ENCODE data around the gene OSER1. TPM values are rescaled to one million over a fixed set of nuclear protein-coding genes. Genes with fewer than 3 reads are reported as not detected.
A peak's percentile ranks its signal among the peaks of the same experiment; 100 is the strongest.

OSER1 gene
- total and polyA plus RNA-seq, 4 donors: 22.6 to 32.9 (median 27.7) TPM

- H3K4me1 ChIP-seq (ENCODE audit: control insufficient read depth in 5 of 5, insufficient read depth in 5 of 5, low read length in 5 of 5): peaks cover 0 to 28% (median 0%) of the 10 kb centered on the region in 5 donors
- TF ChIP-seq CTCF (IDR thresholded peaks at IDR 0.05; ENCODE audit: control extremely low read depth, extremely low read depth): no peak
- no peaks in the 10 kb centered on the region for H3K36me3 ChIP-seq (ENCODE audit: control insufficient read depth in 4 of 4, insufficient read depth in 4 of 4, low read length in 4 of 4)
- H3K4me3 ChIP-seq: no peak overlapping the region
- ATAC-seq (ENCODE audit: insufficient read depth, low FRiP score) (no peak), DNase-seq (no peak)
- H3K9ac ChIP-seq (ENCODE audit: insufficient read depth in 1 of 2, low read length in 2 of 2): no peak overlapping the region
- 51 to 55% methylated on average over 7 of the region's 7 CpGs for WGBS, 2 donors
- H3K27me3 ChIP-seq (ENCODE audit: control insufficient read depth in 3 of 3, insufficient read depth in 3 of 3, low read length in 2 of 3): peaks cover 0 to 5% (median 4%) of the 10 kb centered on the region in 3 donors
- no peak overlapping the region for H3K27ac ChIP-seq (ENCODE audit: low read depth in 1 of 2, low read length in 1 of 2)
- H3K9me3 ChIP-seq (ENCODE audit: control insufficient read depth in 4 of 4, insufficient read depth in 3 of 4, low read length in 3 of 4): no peaks in the 10 kb centered on the region
Measured at GRCh38 chr20:44170816-44171410, 39.7 kb downstream of the OSER1 start.

- Histone ChIP-seq H3K9ac (ENCODE audit: insufficient read depth in 1 of 2, low read length in 2 of 2) (no peak overlapping the region), H3K9me3 (ENCODE audit: control insufficient read depth in 4 of 4, insufficient read depth in 3 of 4, low read length in 3 of 4) (peaks cover 0 to 4% (median 0%) of the 10 kb centered on the region in 4 donors), H3K36me3 (ENCODE audit: control insufficient read depth in 4 of 4, insufficient read depth in 4 of 4, low read length in 4 of 4) (no peaks in the 10 kb centered on the region), H3K27me3 (ENCODE audit: control insufficient read depth in 3 of 3, insufficient read depth in 3 of 3, low read length in 2 of 3) (peaks cover 0 to 10% (median 4%) of the 10 kb centered on the region in 3 donors), H3K4me1 (ENCODE audit: control insufficient read depth in 5 of 5, insufficient read depth in 5 of 5, low read length in 5 of 5) (peaks cover 0 to 32% (median 0%) of the 10 kb centered on the region in 5 donors), H3K27ac (ENCODE audit: low read depth in 1 of 2, low read length in 1 of 2) (peak overlapping the region in 1 of 2 donors; percentile 71), H3K4me3 (no peak overlapping the region)
- no peak for TF ChIP-seq CTCF (IDR thresholded peaks at IDR 0.05; ENCODE audit: control extremely low read depth, extremely low read depth)
- WGBS, 2 donors: 87 to 95% methylated on average over 3 of the region's 3 CpGs
- ATAC-seq (ENCODE audit: insufficient read depth, low FRiP score) (no peak), DNase-seq (no peak)
Measured at GRCh38 chr20:44167736-44168135, 42.8 kb downstream of the OSER1 start.

DNA sequence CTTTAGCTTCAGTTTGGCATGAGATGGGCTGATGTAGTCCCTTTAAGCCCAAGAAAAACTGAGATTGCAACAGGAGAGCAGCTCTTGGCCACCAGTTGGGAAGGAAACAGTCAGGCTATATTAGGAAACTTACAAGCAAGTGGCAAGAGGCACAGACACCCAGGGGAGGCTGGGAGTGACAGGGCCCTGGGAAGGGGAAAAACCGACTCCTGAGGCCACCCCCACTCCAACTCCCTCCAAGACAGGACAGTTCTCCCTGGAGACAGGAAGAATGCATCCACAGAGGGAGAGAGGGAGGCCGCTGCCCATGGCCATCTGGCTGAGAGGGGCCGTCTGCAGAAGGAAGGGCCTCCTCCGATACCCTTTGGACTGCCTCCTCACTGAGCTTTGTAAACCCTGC, 44.1 kb downstream of the OSER1 start:
- no peak overlapping the region for H3K9ac ChIP-seq (ENCODE audit: insufficient read depth in 1 of 2, low read length in 2 of 2)
- no peak for TF ChIP-seq CTCF (IDR thresholded peaks at IDR 0.05; ENCODE audit: control extremely low read depth, extremely low read depth)
- no peak for ATAC-seq (ENCODE audit: insufficient read depth, low FRiP score)
- DNase-seq: no peak
- H3K27me3 ChIP-seq (ENCODE audit: control insufficient read depth in 3 of 3, insufficient read depth in 3 of 3, low read length in 2 of 3): peaks cover 0 to 14% (median 0%) of the 10 kb centered on the region in 3 donors
- H3K4me1 ChIP-seq (ENCODE audit: control insufficient read depth in 5 of 5, insufficient read depth in 5 of 5, low read length in 5 of 5): peaks cover 0 to 25% (median 0%) of the 10 kb centered on the region in 5 donors
- 54 to 56% methylated on average over 4 of the region's 4 CpGs for WGBS, 2 donors
- H3K36me3 ChIP-seq (ENCODE audit: control insufficient read depth in 4 of 4, insufficient read depth in 4 of 4, low read length in 4 of 4): no peaks in the 10 kb centered on the region
- peaks cover 0 to 4% (median 0%) of the 10 kb centered on the region in 4 donors for H3K9me3 ChIP-seq (ENCODE audit: control insufficient read depth in 4 of 4, insufficient read depth in 3 of 4, low read length in 3 of 4)
- H3K4me3 ChIP-seq: no peak overlapping the region
- peak overlapping the region; percentile 40 to 71 for H3K27ac ChIP-seq (ENCODE audit: low read depth in 1 of 2, low read length in 1 of 2)

Data from lung (tissue), 12 donors.